GM19467 (cell line): ENCODE data around the gene CDC42BPB.

Source experiments
- ATAC-seq: cut with Tn5 transposase; IDR thresholded peaks from one replicate; pipeline ENCODE4 v1.9.1; 2021; ENCODE audit warnings: mild to moderate bottlenecking, moderate library complexity; ENCODE audit not compliant: unreplicated experiment

The CDC42BPB gene

GRCh38 chr14:102949801-102950451 lies 107.4 kb downstream of the CDC42BPB start:
- ATAC-seq: no peak

GRCh38 chr14:102949062-102949800 lies 108.1 kb downstream of the CDC42BPB start:
- ATAC-seq: no peak

GRCh38 chr14:102948698-102949061 lies 108.7 kb downstream of the CDC42BPB start:
- ATAC-seq: no peak

GRCh38 chr14:102947321-102948103 lies 109.8 kb downstream of the CDC42BPB start:
- ATAC-seq: no peak

GRCh38 chr14:102945346-102946130 lies 111.8 kb downstream of the CDC42BPB start:
- ATAC-seq: no peak

GRCh38 chr14:102944448-102945330 lies 112.7 kb downstream of the CDC42BPB start:
- no peak for ATAC-seq

GRCh38 chr14:102943979-102944378 lies 113.4 kb downstream of the CDC42BPB start:
- ATAC-seq: no peak

GRCh38 chr14:102943454-102943853 lies 113.9 kb downstream of the CDC42BPB start:
- ATAC-seq: no peak

- no peak for ATAC-seq
Observed at GRCh38 chr14:102942069-102942468, 115.3 kb downstream of the CDC42BPB start.

GRCh38 chr14:102941419-102942011 lies 115.8 kb downstream of the CDC42BPB start:
- ATAC-seq: no peak

- ATAC-seq: no peak
Observed at GRCh38 chr14:102940729-102941362, 116.5 kb downstream of the CDC42BPB start.

GRCh38 chr14:102939820-102940561 lies 117.4 kb downstream of the CDC42BPB start:
- no peak for ATAC-seq

GRCh38 chr14:102939329-102939728 lies 118.0 kb downstream of the CDC42BPB start:
- ATAC-seq: no peak

GRCh38 chr14:102938191-102938590 lies 119.2 kb downstream of the CDC42BPB start:
- no peak for ATAC-seq

- ATAC-seq: no peak
Observed at GRCh38 chr14:102937331-102938175, 119.8 kb downstream of the CDC42BPB start.

- no peak for ATAC-seq
Observed at GRCh38 chr14:102935756-102936155, 121.6 kb downstream of the CDC42BPB start.

- ATAC-seq: no peak
Observed at GRCh38 chr14:102933618-102934231, 123.6 kb downstream of the CDC42BPB start.
